ENCODE data around the gene NDUFV2.

NDUFV2 gene

DNA sequence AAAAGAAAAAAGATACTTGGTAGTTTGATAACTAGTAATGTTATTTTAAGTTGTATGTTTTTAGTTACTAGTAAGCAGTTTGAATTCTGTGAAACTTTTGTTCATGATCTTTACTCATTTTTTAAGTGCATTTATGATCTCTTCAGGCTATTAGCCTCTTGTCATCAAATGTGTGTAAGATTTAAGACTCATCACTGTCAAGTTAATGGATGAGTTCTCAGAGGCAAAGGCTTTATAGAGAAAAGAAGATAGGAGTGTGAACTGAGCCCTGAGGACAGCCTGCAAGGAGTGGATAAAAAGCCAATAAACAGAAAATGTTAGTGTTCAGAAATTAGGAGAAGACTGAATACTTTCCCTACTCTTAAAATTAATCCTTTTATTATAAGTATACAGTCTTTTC lies 13.5 kb downstream of the NDUFV2 start:
- no peak for ATAC-seq
- TF ChIP-seq TCF4 (CRISPR knock-in tag; IDR thresholded peaks at IDR 0.05; ENCODE audit: borderline replicate concordance) (no peak), ISL1 (CRISPR knock-in tag; IDR thresholded peaks at IDR 0.05) (peak; percentile 28; the same call in 1 of the 2 replicates)
- TF ChIP-seq, protein P1, sequence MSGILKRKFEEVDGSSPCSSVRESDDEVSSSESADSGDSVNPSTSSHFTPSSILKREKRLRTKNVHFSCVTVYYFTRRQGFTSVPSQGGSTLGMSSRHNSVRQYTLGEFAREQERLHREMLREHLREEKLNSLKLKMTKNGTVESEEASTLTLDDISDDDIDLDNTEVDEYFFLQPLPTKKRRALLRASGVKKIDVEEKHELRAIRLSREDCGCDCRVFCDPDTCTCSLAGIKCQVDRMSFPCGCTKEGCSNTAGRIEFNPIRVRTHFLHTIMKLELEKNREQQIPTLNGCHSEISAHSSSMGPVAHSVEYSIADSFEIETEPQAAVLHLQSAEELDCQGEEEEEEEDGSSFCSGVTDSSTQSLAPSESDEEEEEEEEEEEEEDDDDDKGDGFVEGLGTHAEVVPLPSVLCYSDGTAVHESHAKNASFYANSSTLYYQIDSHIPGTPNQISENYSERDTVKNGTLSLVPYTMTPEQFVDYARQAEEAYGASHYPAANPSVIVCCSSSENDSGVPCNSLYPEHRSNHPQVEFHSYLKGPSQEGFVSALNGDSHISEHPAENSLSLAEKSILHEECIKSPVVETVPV (CRISPR knock-in tag; IDR thresholded peaks at IDR 0.05), result no peak

DNA sequence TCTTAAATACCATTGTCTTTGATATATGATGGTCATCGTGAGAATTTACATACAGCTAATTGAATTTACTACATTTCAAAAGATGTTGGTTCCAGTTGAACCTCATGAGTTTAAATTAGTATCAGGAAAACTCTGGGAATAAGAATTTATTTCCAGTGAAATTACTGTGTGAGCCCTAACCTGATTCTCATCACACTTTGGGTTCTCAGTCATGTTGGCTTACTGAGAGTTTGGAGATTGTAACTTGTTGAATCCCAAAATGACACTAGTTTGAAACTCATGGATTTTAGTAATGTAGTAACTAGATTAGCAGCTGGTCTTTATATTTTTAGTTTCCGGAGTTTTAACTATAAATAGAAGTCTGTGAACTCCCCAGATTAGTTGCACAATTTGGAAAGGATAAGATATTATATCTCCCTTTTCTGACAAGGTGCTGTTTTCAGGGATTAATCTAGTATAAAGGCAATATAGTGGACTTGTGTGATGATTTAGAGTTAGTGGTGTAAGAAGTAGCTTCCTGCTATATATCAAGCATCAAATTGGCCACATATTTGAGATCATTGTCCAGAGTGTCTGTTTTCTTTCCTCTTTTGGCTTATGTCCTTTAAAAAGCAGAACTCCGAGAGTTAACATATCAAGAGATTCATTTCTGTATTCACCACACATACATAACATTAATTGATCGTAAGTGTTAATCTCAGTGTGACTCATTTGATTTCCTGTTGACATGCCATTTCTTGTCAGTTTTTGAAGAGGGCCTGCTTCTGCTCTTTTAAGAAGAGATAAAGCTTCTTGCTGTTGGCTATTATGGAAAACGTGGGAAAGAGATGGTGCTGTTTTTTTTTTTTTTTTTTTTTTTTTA lies 15.7 kb downstream of the NDUFV2 start:
- ATAC-seq, result no peak
- peak; percentile 69 for TF ChIP-seq ISL1 (CRISPR knock-in tag; IDR thresholded peaks at IDR 0.05)
- no peak for TF ChIP-seq ZFP30 (CRISPR knock-in tag; IDR thresholded peaks at IDR 0.05)

DNA sequence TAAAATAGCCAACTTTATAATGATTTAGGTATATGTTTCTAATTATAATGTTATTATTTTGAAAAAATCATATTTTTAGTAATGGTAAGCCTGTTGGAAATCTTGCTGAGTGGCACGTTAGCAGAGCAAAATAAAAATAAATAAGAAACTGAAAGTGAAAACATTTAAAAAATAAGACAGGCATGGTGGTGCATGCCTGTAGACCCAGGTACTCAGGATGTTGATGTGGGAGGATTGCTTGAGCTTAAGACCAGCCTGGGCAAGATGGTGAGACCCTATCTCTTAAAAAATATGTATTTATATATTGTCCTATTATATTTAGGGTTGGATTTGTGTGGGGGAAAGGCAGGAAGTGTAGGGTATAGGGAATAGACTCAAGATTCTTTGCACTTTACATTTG lies 18.3 kb downstream of the NDUFV2 start:
- no peak for TF ChIP-seq ZC3H10 (CRISPR knock-in tag; IDR thresholded peaks at IDR 0.05)
- TF ChIP-seq, protein P2, sequence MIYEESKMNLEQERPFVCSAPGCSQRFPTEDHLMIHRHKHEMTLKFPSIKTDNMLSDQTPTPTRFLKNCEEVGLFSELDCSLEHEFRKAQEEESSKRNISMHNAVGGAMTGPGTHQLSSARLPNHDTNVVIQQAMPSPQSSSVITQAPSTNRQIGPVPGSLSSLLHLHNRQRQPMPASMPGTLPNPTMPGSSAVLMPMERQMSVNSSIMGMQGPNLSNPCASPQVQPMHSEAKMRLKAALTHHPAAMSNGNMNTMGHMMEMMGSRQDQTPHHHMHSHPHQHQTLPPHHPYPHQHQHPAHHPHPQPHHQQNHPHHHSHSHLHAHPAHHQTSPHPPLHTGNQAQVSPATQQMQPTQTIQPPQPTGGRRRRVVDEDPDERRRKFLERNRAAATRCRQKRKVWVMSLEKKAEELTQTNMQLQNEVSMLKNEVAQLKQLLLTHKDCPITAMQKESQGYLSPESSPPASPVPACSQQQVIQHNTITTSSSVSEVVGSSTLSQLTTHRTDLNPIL (CRISPR knock-in tag; IDR thresholded peaks at IDR 0.05; ENCODE audit: low read depth), result no peak
- TF ChIP-seq GLIS3 (CRISPR knock-in tag; IDR thresholded peaks at IDR 0.05), result no peak
- no peak for TF ChIP-seq ZNF70 (CRISPR knock-in tag; IDR thresholded peaks at IDR 0.05)
- TF ChIP-seq ZNF565 (CRISPR knock-in tag; conservative IDR thresholded peaks at IDR 0.05; ENCODE audit: low read depth), result no peak
- TF ChIP-seq, protein P3, sequence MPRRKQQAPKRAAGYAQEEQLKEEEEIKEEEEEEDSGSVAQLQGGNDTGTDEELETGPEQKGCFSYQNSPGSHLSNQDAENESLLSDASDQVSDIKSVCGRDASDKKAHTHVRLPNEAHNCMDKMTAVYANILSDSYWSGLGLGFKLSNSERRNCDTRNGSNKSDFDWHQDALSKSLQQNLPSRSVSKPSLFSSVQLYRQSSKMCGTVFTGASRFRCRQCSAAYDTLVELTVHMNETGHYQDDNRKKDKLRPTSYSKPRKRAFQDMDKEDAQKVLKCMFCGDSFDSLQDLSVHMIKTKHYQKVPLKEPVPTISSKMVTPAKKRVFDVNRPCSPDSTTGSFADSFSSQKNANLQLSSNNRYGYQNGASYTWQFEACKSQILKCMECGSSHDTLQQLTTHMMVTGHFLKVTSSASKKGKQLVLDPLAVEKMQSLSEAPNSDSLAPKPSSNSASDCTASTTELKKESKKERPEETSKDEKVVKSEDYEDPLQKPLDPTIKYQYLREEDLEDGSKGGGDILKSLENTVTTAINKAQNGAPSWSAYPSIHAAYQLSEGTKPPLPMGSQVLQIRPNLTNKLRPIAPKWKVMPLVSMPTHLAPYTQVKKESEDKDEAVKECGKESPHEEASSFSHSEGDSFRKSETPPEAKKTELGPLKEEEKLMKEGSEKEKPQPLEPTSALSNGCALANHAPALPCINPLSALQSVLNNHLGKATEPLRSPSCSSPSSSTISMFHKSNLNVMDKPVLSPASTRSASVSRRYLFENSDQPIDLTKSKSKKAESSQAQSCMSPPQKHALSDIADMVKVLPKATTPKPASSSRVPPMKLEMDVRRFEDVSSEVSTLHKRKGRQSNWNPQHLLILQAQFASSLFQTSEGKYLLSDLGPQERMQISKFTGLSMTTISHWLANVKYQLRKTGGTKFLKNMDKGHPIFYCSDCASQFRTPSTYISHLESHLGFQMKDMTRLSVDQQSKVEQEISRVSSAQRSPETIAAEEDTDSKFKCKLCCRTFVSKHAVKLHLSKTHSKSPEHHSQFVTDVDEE (CRISPR knock-in tag; IDR thresholded peaks at IDR 0.05), result no peak
- TF ChIP-seq ISL1 (CRISPR knock-in tag; IDR thresholded peaks at IDR 0.05), result no peak
- no peak for TF ChIP-seq OSR1 (CRISPR knock-in tag; IDR thresholded peaks at IDR 0.05)
- no peak for TF ChIP-seq ESRRG (CRISPR knock-in tag; IDR thresholded peaks at IDR 0.05)
- TF ChIP-seq BACH2 (CRISPR knock-in tag; IDR thresholded peaks at IDR 0.05; ENCODE audit: borderline replicate concordance), result no peak
- no peak for TF ChIP-seq PPARA (CRISPR knock-in tag; IDR thresholded peaks at IDR 0.05; ENCODE audit: borderline replicate concordance)
- no peak for TF ChIP-seq SNAI2 (CRISPR knock-in tag; IDR thresholded peaks at IDR 0.05)
- TF ChIP-seq, protein P4, sequence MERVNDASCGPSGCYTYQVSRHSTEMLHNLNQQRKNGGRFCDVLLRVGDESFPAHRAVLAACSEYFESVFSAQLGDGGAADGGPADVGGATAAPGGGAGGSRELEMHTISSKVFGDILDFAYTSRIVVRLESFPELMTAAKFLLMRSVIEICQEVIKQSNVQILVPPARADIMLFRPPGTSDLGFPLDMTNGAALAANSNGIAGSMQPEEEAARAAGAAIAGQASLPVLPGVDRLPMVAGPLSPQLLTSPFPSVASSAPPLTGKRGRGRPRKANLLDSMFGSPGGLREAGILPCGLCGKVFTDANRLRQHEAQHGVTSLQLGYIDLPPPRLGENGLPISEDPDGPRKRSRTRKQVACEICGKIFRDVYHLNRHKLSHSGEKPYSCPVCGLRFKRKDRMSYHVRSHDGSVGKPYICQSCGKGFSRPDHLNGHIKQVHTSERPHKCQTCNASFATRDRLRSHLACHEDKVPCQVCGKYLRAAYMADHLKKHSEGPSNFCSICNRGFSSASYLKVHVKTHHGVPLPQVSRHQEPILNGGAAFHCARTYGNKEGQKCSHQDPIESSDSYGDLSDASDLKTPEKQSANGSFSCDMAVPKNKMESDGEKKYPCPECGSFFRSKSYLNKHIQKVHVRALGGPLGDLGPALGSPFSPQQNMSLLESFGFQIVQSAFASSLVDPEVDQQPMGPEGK (CRISPR knock-in tag; IDR thresholded peaks at IDR 0.05; ENCODE audit: borderline replicate concordance), result no peak
- TF ChIP-seq RARB (CRISPR knock-in tag; IDR thresholded peaks at IDR 0.05), result no peak
- TF ChIP-seq, protein P1 (CRISPR knock-in tag; IDR thresholded peaks at IDR 0.05), result no peak
- TF ChIP-seq ARNTL (CRISPR knock-in tag; IDR thresholded peaks at IDR 0.05; ENCODE audit: borderline replicate concordance, low read depth), result no peak
- TF ChIP-seq TOX (CRISPR knock-in tag; IDR thresholded peaks at IDR 0.05; ENCODE audit: borderline replicate concordance), result no peak
- TF ChIP-seq ZFP30 (CRISPR knock-in tag; IDR thresholded peaks at IDR 0.05), result no peak
- TF ChIP-seq TCF4 (CRISPR knock-in tag; IDR thresholded peaks at IDR 0.05; ENCODE audit: borderline replicate concordance), result no peak
- TF ChIP-seq ZFP3 (CRISPR knock-in tag; IDR thresholded peaks at IDR 0.05), result no peak
- no peak for ATAC-seq
